GM18505 (cell line): ENCODE results near the gene TPT1.

ENCODE experiments used
- ATAC-seq: cut with Tn5 transposase; IDR thresholded peaks from one replicate; pipeline ENCODE4 v1.9.1; 2021; ENCODE audit not compliant: unreplicated experiment
- POLR2A ChIP-seq: IDR thresholded peaks from 4 replicates; pipeline ENCODE4 v1.6.1; 2011; ENCODE audit warnings: borderline replicate concordance; ENCODE audit not compliant: insufficient read depth, insufficient read length; ENCODE audit errors: extremely low read depth

TPT1 gene

DNA sequence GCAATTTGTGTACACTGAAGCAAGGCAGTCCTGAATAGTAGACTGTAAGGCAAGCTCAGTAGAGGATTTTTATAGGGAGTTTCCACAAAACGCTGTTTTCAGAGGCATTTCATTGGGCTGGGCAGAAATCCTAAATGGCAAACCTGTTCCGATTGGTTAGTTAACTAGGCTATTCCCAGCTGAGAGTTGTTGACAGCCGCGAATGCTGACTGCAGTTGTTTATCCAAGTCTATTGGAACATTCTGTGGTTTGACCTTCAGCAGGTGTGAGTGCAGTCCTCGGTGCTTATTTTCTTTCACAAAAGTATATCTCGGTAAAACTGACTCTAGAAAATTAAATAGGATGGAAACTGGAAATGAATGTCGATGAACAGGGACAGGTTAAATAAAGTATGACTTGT, 45.4 kb downstream of the TPT1 start:
- TF ChIP-seq POLR2A, result no peak
- ATAC-seq, result no peak

DNA sequence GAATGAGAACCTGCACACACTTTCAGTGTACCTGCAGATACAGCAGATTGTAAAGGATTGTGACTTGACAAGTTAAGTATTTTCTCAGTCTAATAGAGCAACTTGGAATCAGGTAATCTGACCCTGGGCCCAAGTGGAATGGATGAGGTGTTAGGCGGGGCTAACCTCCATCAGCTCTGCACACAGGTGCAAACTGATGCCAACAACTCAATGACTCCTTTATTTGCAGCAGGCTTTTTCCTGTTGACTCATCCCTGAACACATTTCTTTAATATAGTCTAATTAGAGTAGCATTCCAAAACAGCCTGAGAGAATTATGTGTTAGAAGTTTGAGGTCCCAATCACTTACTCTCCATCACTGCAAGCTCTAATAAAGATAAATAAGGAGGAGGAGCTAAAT, 48.8 kb downstream of the TPT1 start:
- no peak for ATAC-seq
- TF ChIP-seq POLR2A, result no peak

DNA sequence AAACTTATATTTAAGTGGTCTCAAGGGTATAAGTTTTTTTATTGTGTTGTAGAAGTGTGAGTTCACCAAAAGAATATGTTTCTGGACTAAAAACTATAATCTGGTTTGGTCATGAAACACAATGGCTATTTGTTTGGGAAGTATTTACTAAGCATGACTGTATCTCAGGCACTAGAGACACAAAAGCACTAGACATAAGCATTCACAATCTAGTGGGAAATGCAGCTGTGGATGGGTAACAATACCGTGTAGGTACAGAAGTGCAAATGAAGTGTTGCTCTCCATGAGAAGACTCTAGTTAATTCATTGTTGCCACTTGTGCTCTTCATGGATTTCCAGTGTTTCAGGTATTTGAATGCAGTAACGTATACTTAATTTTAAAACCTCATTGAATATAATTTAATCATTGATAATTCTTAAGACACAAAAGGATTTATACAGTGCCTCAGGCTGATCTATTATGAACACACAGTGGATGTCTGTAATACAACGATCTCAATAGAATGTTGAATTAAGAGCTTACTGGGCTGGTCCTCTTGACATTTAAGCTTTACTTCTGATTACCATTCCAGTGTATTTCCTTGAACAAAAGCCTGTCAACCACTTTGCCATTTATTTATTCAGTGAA, 50.9 kb downstream of the TPT1 start:
- no peak for ATAC-seq
- TF ChIP-seq POLR2A, result no peak
